ENCODE results near the gene SCP2.
A peak's percentile ranks its signal among the peaks of the same experiment; 100 is the strongest.

The SCP2 gene

DNA sequence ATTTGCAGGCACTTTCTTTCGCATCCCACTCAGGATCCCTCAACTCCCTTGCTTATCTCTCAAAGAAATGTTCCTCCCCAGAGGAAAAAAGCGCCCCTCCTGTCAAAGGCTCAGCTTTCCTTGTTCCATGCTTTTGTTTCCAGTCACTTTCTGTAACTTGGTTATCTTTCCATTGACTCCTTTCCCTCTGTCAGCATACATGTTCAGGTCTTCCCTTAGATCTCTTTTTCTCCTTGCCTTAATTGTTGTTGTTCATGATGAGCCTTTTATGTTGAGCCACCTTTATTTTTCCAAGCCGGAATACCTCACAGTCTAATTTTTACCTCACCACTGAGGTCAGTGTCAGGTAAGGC, 88.4 kb downstream of the SCP2 start (continued):
- TF ChIP-seq PRDM1 (tag by site-specific recombination; IDR thresholded peaks at IDR 0.05) = peak; percentile 95

DNA sequence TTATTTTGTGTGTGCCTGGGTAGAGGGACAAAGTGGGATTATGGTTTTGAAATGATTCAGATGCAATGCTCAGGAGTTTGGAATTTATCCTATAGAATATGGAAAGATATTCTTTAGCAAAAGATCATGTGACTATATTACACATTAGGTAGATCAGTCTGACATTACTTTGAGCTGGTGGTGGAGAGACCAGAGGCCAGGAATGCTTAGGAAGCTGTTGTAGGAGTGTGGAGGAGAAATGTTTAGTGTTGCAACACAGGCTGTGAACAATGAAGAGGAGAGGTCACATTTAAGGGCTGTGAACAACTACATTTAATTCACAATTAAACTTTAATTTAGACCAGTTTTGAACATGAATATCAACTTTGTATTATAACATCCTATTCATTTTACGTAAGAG, 89.6 kb downstream of the SCP2 start:
- CTCF ChIA-PET = interaction anchor here (0.6 to 1.0 kb wide), 2 partner anchors 63 to 95 kb away, joined by 3 read pairs; partner anchors contain the start of gene ECHDC2
- H3K27ac ChIP-seq (ENCODE audit: extremely low read depth, low read depth, low read length) = no peak overlapping the region
- no peaks in the 10 kb centered on the region for H3K9me3 ChIP-seq (ENCODE audit: control insufficient read depth, insufficient read depth, low read depth, low read length)
- no peak for TF ChIP-seq ZNF76 (tag by site-specific recombination; IDR thresholded peaks at IDR 0.05; ENCODE audit: borderline replicate concordance, low read depth)
- no peak for TF ChIP-seq ZFP41 (tag by site-specific recombination; IDR thresholded peaks at IDR 0.05; ENCODE audit: borderline replicate concordance)
- no peak for TF ChIP-seq ZNF133 (tag by site-specific recombination; IDR thresholded peaks at IDR 0.05)
- no peak for TF ChIP-seq ZNF707 (tag by site-specific recombination; IDR thresholded peaks at IDR 0.05)
- TF ChIP-seq, protein P1, sequence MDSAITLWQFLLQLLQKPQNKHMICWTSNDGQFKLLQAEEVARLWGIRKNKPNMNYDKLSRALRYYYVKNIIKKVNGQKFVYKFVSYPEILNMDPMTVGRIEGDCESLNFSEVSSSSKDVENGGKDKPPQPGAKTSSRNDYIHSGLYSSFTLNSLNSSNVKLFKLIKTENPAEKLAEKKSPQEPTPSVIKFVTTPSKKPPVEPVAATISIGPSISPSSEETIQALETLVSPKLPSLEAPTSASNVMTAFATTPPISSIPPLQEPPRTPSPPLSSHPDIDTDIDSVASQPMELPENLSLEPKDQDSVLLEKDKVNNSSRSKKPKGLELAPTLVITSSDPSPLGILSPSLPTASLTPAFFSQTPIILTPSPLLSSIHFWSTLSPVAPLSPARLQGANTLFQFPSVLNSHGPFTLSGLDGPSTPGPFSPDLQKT (IDR thresholded peaks at IDR 0.05; ENCODE audit: borderline replicate concordance, low read depth, low read length) = no peak
- TF ChIP-seq ZNF610 (tag by site-specific recombination; IDR thresholded peaks at IDR 0.05; ENCODE audit: borderline replicate concordance) = no peak
- TF ChIP-seq ZNF791 (tag by site-specific recombination; IDR thresholded peaks at IDR 0.05) = no peak
- no peak for TF ChIP-seq PRDM1 (tag by site-specific recombination; IDR thresholded peaks at IDR 0.05)
- TF ChIP-seq ZNF274 (IDR thresholded peaks at IDR 0.05; ENCODE audit: low read length) = no peak
- TF ChIP-seq ZNF274 (tag by site-specific recombination; IDR thresholded peaks at IDR 0.05; ENCODE audit: borderline replicate concordance) = no peak
- no peak for TF ChIP-seq ZNF843 (tag by site-specific recombination; IDR thresholded peaks at IDR 0.05)
- TF ChIP-seq SCRT2 (tag by site-specific recombination; IDR thresholded peaks at IDR 0.05) = no peak
- TF ChIP-seq ZSCAN23 (tag by site-specific recombination; IDR thresholded peaks at IDR 0.05) = no peak
- no peak for TF ChIP-seq OSR2 (tag by site-specific recombination; IDR thresholded peaks at IDR 0.05)
- no peak for TF ChIP-seq ZFP37 (tag by site-specific recombination; IDR thresholded peaks at IDR 0.05)
- TF ChIP-seq RBAK (tag by site-specific recombination; IDR thresholded peaks at IDR 0.05) = no peak
- no peak for TF ChIP-seq ZNF501 (tag by site-specific recombination; IDR thresholded peaks at IDR 0.05)
- TF ChIP-seq, protein P2, sequence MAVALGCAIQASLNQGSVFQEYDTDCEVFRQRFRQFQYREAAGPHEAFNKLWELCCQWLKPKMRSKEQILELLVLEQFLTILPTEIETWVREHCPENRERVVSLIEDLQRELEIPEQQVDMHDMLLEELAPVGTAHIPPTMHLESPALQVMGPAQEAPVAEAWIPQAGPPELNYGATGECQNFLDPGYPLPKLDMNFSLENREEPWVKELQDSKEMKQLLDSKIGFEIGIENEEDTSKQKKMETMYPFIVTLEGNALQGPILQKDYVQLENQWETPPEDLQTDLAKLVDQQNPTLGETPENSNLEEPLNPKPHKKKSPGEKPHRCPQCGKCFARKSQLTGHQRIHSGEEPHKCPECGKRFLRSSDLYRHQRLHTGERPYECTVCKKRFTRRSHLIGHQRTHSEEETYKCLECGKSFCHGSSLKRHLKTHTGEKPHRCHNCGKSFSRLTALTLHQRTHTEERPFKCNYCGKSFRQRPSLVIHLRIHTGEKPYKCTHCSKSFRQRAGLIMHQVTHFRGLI (tag by site-specific recombination; IDR thresholded peaks at IDR 0.05) = no peak
- H3K4me3 ChIP-seq (ENCODE audit: low read depth, low read length) = no peak overlapping the region
- POLR2A ChIA-PET = no interaction called here
- no peaks in the 10 kb centered on the region for H3K4me1 ChIP-seq (ENCODE audit: control insufficient read depth, insufficient read depth, low read length)
- peaks cover 2 to 4% of the 10 kb centered on the region in 2 experiments; a peak in 2 of 3 replicates for H3K36me3 ChIP-seq (ENCODE audit: control insufficient read depth in 2 of 2, insufficient read depth in 1 of 2, low read length in 2 of 2)

DNA sequence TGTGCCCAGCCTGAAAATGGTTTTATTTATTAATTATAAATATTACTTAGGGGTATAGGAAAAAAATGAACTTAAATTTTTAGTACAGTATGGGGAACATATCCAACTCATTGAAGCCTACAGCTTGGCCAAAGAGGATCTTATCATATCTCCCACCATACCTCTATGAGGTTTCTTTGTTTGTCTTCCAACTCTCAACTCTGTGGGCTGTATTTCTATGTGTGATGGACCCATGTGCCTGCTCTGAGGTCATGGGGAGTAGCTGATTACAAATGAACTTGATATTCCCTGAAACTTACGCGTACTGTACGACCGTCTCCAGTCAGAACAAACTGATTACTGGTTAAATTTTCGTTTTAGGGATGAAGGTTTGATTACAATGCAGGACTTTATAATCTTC, 93.5 kb downstream of the SCP2 start:
- TF ChIP-seq, protein P3, sequence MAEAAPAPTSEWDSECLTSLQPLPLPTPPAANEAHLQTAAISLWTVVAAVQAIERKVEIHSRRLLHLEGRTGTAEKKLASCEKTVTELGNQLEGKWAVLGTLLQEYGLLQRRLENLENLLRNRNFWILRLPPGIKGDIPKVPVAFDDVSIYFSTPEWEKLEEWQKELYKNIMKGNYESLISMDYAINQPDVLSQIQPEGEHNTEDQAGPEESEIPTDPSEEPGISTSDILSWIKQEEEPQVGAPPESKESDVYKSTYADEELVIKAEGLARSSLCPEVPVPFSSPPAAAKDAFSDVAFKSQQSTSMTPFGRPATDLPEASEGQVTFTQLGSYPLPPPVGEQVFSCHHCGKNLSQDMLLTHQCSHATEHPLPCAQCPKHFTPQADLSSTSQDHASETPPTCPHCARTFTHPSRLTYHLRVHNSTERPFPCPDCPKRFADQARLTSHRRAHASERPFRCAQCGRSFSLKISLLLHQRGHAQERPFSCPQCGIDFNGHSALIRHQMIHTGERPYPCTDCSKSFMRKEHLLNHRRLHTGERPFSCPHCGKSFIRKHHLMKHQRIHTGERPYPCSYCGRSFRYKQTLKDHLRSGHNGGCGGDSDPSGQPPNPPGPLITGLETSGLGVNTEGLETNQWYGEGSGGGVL (tag by site-specific recombination; IDR thresholded peaks at IDR 0.05) = no peak
- TF ChIP-seq GLI2 (tag by site-specific recombination; IDR thresholded peaks at IDR 0.05; ENCODE audit: borderline replicate concordance, low read depth) (no peak), ZNF600 (tag by site-specific recombination; IDR thresholded peaks at IDR 0.05) (no peak), GLIS2 (tag by site-specific recombination; IDR thresholded peaks at IDR 0.05) (no peak), ZNF174 (tag by site-specific recombination; IDR thresholded peaks at IDR 0.05) (no peak), ZNF354C (tag by site-specific recombination; IDR thresholded peaks at IDR 0.05; ENCODE audit: borderline replicate concordance, low read depth) (no peak), GLIS1 (tag by site-specific recombination; IDR thresholded peaks at IDR 0.05) (no peak), ZNF114 (tag by site-specific recombination; IDR thresholded peaks at IDR 0.05) (no peak), ZBTB7A (tag by site-specific recombination; IDR thresholded peaks at IDR 0.05; ENCODE audit: low read depth) (no peak), ZNF660 (tag by site-specific recombination; IDR thresholded peaks at IDR 0.05) (no peak), ZIC2 (tag by site-specific recombination; IDR thresholded peaks at IDR 0.05) (no peak), ZFP3 (tag by site-specific recombination; IDR thresholded peaks at IDR 0.05; ENCODE audit: low read depth) (no peak), ZNF366 (tag by site-specific recombination; conservative IDR thresholded peaks at IDR 0.05) (no peak)
- no peaks in the 10 kb centered on the region for H3K9me3 ChIP-seq (ENCODE audit: control insufficient read depth, insufficient read depth, low read depth, low read length)
- H3K4me1 ChIP-seq (ENCODE audit: control insufficient read depth, insufficient read depth, low read length) = no peaks in the 10 kb centered on the region; the same call in 1 of the 2 replicates
- H3K27ac ChIP-seq (ENCODE audit: extremely low read depth, low read depth, low read length) = no peak overlapping the region
- ChIA-PET CTCF (no interaction called here), POLR2A (no interaction called here)
- H3K4me3 ChIP-seq (ENCODE audit: low read depth, low read length) = no peak overlapping the region
- H3K36me3 ChIP-seq (ENCODE audit: control insufficient read depth in 2 of 2, insufficient read depth in 1 of 2, low read length in 2 of 2) = peaks cover 2 to 4% of the 10 kb centered on the region in 2 experiments; a peak in 2 of 3 replicates
